ENCODE results near the gene LSM12.

DNA sequence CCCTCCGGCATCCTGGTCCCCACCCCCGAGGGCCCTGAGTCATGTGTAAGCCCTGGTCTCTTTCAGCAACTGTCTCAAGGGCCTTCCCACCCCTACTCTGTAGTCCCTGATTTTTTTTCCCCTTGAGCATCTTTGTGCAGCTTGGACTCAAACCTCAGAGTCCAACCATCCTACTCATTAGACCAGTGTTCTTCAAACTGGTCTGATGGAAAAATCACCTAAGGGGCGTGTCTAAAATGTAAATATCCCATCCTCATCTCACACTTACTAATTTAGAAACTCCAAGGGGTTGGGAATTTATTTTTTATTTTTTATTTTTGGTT is 4.7 kb upstream of the LSM12 start:
- no peak for TF ChIP-seq POLR2A (IDR thresholded peaks at IDR 0.05; ENCODE audit: low read depth)
- TF ChIP-seq CTCF (IDR thresholded peaks at IDR 0.05) = no peak
